IMR-90 (cell line): Measurements from ENCODE around the gene TSSK2. TPM values are rescaled to one million over a fixed set of nuclear protein-coding genes. Genes with fewer than 3 reads are reported as not detected.

Source experiments
- ATAC-seq: fragments of 200-7000 bp; cut with Tn5 transposase; 2 replicates; pipeline ENCODE4 v1.9.1; 2020; ENCODE audit warnings: low read depth, mild to moderate bottlenecking, moderate library complexity
- BruUV-seq: library from RNA; stranded (reverse); fragments of 400-500 nt; replicated peaks from 2 replicates; lab custom pipeline; 2021; lab: Mats Ljungman, UMichigan
- CTCF ChIA-PET: fragments of 300-600 bp; formaldehyde crosslinking; extraction: SDS; loops from one replicate; lab custom pipeline; 2021; ENCODE audit warnings: antibody characterized with exemption; lab: Yijun Ruan, JAX
- POLR2A ChIA-PET: fragments of 300-600 bp; sonication (Branson Sonifier 250); formaldehyde crosslinking; loops from one replicate; lab custom pipeline; 2022; ENCODE audit warnings: antibody characterized with exemption; ENCODE audit not compliant: unreplicated experiment; lab: Charles Lee
- DNase-seq: peaks from one replicate; pipeline ENCODE4 v3.0.0; 2013
- H2AFZ ChIP-seq: replicated peaks from 2 replicates; pipeline ENCODE3; 2013; ENCODE audit warnings: low read length, mild to moderate bottlenecking; ENCODE audit not compliant: poor library complexity
- H2AK5ac ChIP-seq: 2 replicates; pipeline ENCODE4 v1.6.1; 2013; ENCODE audit warnings: low read depth, low read length, inconsistent platforms
- H2AK9ac ChIP-seq: replicated peaks from 2 replicates; pipeline ENCODE3; 2013; ENCODE audit warnings: mild to moderate bottlenecking, low read depth, low read length, moderate library complexity; ENCODE audit not compliant: poor library complexity
- H2BK120ac ChIP-seq: 2 replicates; pipeline ENCODE4 v1.6.1; 2013; ENCODE audit warnings: low read depth, low read length, inconsistent platforms
- H2BK15ac ChIP-seq: 3 replicates; pipeline ENCODE4 v1.6.1; 2013; ENCODE audit warnings: low read depth, low read length, inconsistent platforms
- H2BK20ac ChIP-seq: 2 replicates; pipeline ENCODE4 v1.6.1; 2013; ENCODE audit warnings: low read depth, mild to moderate bottlenecking, inconsistent platforms, low read length, moderate library complexity
- H2BK5ac ChIP-seq: 2 replicates; pipeline ENCODE4 v1.6.1; 2013; ENCODE audit warnings: mild to moderate bottlenecking, low read depth, low read length, inconsistent platforms; ENCODE audit not compliant: poor library complexity, severe bottlenecking
- H3K14ac ChIP-seq: replicated peaks from 2 replicates; pipeline ENCODE4 v1.6.1; 2013; ENCODE audit warnings: low read depth, low read length, inconsistent platforms
- H3K18ac ChIP-seq: 2 replicates; pipeline ENCODE4 v1.6.1; 2013; ENCODE audit warnings: low read depth, low read length, control low read depth
- H3K23ac ChIP-seq: 2 replicates; pipeline ENCODE4 v1.6.1; 2013; ENCODE audit warnings: low read depth, low read length, inconsistent platforms
- H3K27ac ChIP-seq: 2 replicates; pipeline ENCODE4 v1.5.1; 2013; ENCODE audit warnings: mild to moderate bottlenecking, control low read depth, low read length; ENCODE audit not compliant: insufficient read depth
- H3K27me3 ChIP-seq: 2 replicates; pipeline ENCODE4 v1.6.1; 2013; ENCODE audit warnings: low read length; ENCODE audit not compliant: control insufficient read depth, insufficient read depth
- H3K36me3 ChIP-seq: 2 replicates; pipeline ENCODE4 v1.6.1; 2013; ENCODE audit warnings: low read length, mixed read lengths; ENCODE audit not compliant: control insufficient read depth, insufficient read depth
- H3K4ac ChIP-seq: 2 replicates; pipeline ENCODE4 v1.6.1; 2013; ENCODE audit warnings: low read depth, low read length, inconsistent platforms
- H3K4me1 ChIP-seq: 2 replicates; pipeline ENCODE4 v1.6.1; 2013; ENCODE audit warnings: low read length, mixed read lengths; ENCODE audit not compliant: control insufficient read depth, insufficient read depth
- H3K4me2 ChIP-seq: 2 replicates; pipeline ENCODE4 v1.6.1; 2013; ENCODE audit warnings: low read depth, mild to moderate bottlenecking, control low read depth, low read length, moderate library complexity
- H3K4me3 ChIP-seq: 2 replicates; pipeline ENCODE4 v1.5.1; 2013; ENCODE audit warnings: low read depth, mild to moderate bottlenecking, control low read depth, low read length, moderate library complexity; ENCODE audit not compliant: insufficient read depth
- H3K56ac ChIP-seq: 2 replicates; pipeline ENCODE4 v1.6.1; 2013; ENCODE audit warnings: low read length, inconsistent platforms; ENCODE audit not compliant: insufficient read depth; ENCODE audit errors: extremely low read depth
- H3K79me1 ChIP-seq, 2 experiments: 2 replicates each; pipeline ENCODE4 v1.6.1; 2013; ENCODE audit warnings: low read length in 2 of 2, inconsistent platforms in 1 of 2, low read depth in 1 of 2
- H3K9ac ChIP-seq: 2 replicates; pipeline ENCODE4 v1.6.1; 2013; ENCODE audit warnings: low read depth, low read length, control low read depth
- H3K9me1 ChIP-seq: 2 replicates; pipeline ENCODE4 v1.6.1; 2013; ENCODE audit warnings: low read length, inconsistent platforms; ENCODE audit not compliant: insufficient read depth
- H3K9me3 ChIP-seq: 2 replicates; pipeline ENCODE4 v1.6.1; 2013; ENCODE audit warnings: low read length; ENCODE audit not compliant: control insufficient read depth, insufficient read depth
- H4K20me1 ChIP-seq: 2 replicates; pipeline ENCODE4 v1.6.1; 2013; ENCODE audit warnings: low read length, inconsistent platforms; ENCODE audit not compliant: insufficient read depth
- H4K5ac ChIP-seq: 2 replicates; pipeline ENCODE4 v1.6.1; 2013; ENCODE audit warnings: mild to moderate bottlenecking, low read depth, low read length, control low read depth
- H4K8ac ChIP-seq, 2 experiments: 2 replicates each; pipeline ENCODE4 v1.6.1; 2013; ENCODE audit warnings: low read depth in 2 of 2, low read length in 2 of 2, control low read depth in 1 of 2, inconsistent platforms in 1 of 2
- H4K91ac ChIP-seq: 2 replicates; pipeline ENCODE4 v1.6.1; 2013; ENCODE audit warnings: low read depth, low read length, inconsistent platforms; ENCODE audit not compliant: insufficient read depth
- CEBPB ChIP-seq: IDR thresholded peaks from 2 replicates; pipeline ENCODE4 v1.6.1; 2012; ENCODE audit warnings: low read depth, low read length, improper control_type of control experiment
- CTCF ChIP-seq: conservative IDR thresholded peaks from 2 replicates; pipeline ENCODE4 v1.5.1; 2012; ENCODE audit warnings: mild to moderate bottlenecking, low read depth, low read length, improper control_type of control experiment
- FOS ChIP-seq: fragments of 150-350 bp; IDR thresholded peaks from 2 replicates; pipeline ENCODE4 v1.6.1; 2016; ENCODE audit warnings: low read depth, low read length
- MAFK ChIP-seq: IDR thresholded peaks from 2 replicates; pipeline ENCODE4 v1.6.1; 2012; ENCODE audit warnings: low read depth, low read length, improper control_type of control experiment
- MXI1 ChIP-seq: IDR thresholded peaks from 2 replicates; pipeline ENCODE4 v1.6.1; 2012; ENCODE audit warnings: low read depth, mild to moderate bottlenecking, low read length, moderate library complexity, borderline replicate concordance
- NFE2L2 ChIP-seq: fragments of 150-350 bp; IDR thresholded peaks from 2 replicates; pipeline ENCODE4 v1.6.1; 2016; ENCODE audit warnings: low read depth, mild to moderate bottlenecking, low read length
- RAD21 ChIP-seq: IDR thresholded peaks from 2 replicates; pipeline ENCODE4 v1.6.1; 2012; ENCODE audit warnings: low read length, improper control_type of control experiment
- RCOR1 ChIP-seq: IDR thresholded peaks from 2 replicates; pipeline ENCODE4 v1.6.1; 2012; ENCODE audit warnings: mild to moderate bottlenecking, low read length, improper control_type of control experiment; ENCODE audit not compliant: insufficient replicate concordance
- SMC3 ChIP-seq: fragments of 150-350 bp; IDR thresholded peaks from 2 replicates; pipeline ENCODE4 v1.6.1; 2016; ENCODE audit warnings: low read depth, mild to moderate bottlenecking, antibody characterized with exemption, low read length, moderate library complexity
- USF2 ChIP-seq: fragments of 150-350 bp; IDR thresholded peaks from 2 replicates; pipeline ENCODE4 v1.6.1; 2017; ENCODE audit warnings: mild to moderate bottlenecking, antibody characterized with exemption, low read length, low read depth
- WGBS, 2 experiments: methylation state at CpG; one replicate each; pipeline versions ENCODE4 v1.1.5 to v1.1.7; 2013; ENCODE audit warnings: missing lambda C conversion rate in 2 of 2; ENCODE audit not compliant: insufficient read length in 1 of 2; ENCODE audit errors: extremely low coverage in 2 of 2; 5-methylcytosine and 5-hydroxymethylcytosine counted together
- dilution Hi-C: fragments of 300-500 bp; cut with HindIII; formaldehyde crosslinking; loops from one replicate; pipeline ENCODE4 v1.14.3; 2018; ENCODE audit warnings: low sequenced_read_pairs; ENCODE audit not compliant: unreplicated experiment
- in situ Hi-C: fragments of 300-500 bp; cut with MboI; formaldehyde crosslinking; loops from 3 replicates; pipeline ENCODE4 v1.14.3; 2019; ENCODE audit warnings: low sequenced_read_pairs, inconsistent platforms, mixed read lengths
- intact Hi-C: fragments of 100-400 bp; cut with micrococcal nuclease; formaldehyde crosslinking; loops from 2 replicates; pipeline ENCODE4 v1.10.0; 2022
- polyA plus RNA-seq, 3 experiments: library from polyadenylated mRNA; depleted of rRNA; stranded (reverse); fragments of >200 nt; gene quantifications; 2 replicates each; pipeline ENCODE4 v1.2.3, GENCODE V29; 2012; ENCODE audit warnings: low replicate concordance in 1 of 3
- total RNA-seq: library from RNA; depleted of rRNA; stranded (reverse); fragments of >200 nt; gene quantifications from 2 replicates; pipeline ENCODE4 v1.2.3, GENCODE V29; 2012

The TSSK2 gene
- total and polyA plus RNA-seq, 2 of the 4 experiments (the other 2 are of a cell fraction) = not detected

DNA sequence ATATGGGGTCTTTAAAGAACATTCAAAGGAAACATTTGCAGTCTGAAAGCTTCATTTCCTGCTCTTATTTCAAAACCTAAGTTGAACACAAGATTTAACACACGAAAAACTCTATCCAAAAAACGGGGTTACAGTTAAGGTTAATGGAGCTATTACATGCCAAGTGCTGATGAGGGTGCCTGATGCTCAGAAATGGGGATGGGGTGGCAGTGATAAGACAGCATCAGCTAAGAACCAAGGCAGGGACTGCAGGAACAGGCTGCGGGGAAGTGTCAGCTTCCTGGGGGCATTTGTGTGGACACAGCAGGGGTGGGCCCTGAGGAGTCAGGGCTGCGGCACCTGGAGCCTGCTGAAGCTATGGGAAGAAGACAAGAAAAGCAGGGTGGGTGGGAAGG is 21.0 kb upstream of the TSSK2 start:
- dilution Hi-C loops (no loop called here), in situ Hi-C loops (no loop called here), intact Hi-C loops (no loop called here)
- peak overlapping the region; percentile 53 for H2AFZ ChIP-seq
- ATAC-seq (no peak), DNase-seq (no peak)
- no peak overlapping the region for H3K14ac ChIP-seq
- ChIA-PET POLR2A (no interaction called here), CTCF (no interaction called here)
- H2AK5ac ChIP-seq = no peak overlapping the region
- H3K4me1 ChIP-seq = peaks cover 16% of the 10 kb centered on the region
- H4K91ac ChIP-seq = no peak overlapping the region
- H2BK5ac ChIP-seq = no peak overlapping the region
- peaks cover 85% of the 10 kb centered on the region for H4K20me1 ChIP-seq
- H3K9ac ChIP-seq = no peak overlapping the region
- no TSS peak for BruUV-seq
- no peak overlapping the region for H3K56ac ChIP-seq
- H3K27me3 ChIP-seq = no peaks in the 10 kb centered on the region
- H2BK15ac ChIP-seq = no peak overlapping the region
- no peaks in the 10 kb centered on the region for H3K9me3 ChIP-seq
- TF ChIP-seq MXI1 (no peak), NFE2L2 (no peak), FOS (no peak), MAFK (no peak), CTCF (no peak), RAD21 (no peak), USF2 (no peak), CEBPB (no peak), SMC3 (no peak), RCOR1 (no peak)
- H3K23ac ChIP-seq = no peak overlapping the region
- no peaks in the 10 kb centered on the region for H3K36me3 ChIP-seq
- no peak overlapping the region for H4K8ac ChIP-seq
- peaks cover 34% of the 10 kb centered on the region for H3K9me1 ChIP-seq
- H3K27ac ChIP-seq = no peak overlapping the region
- no peak overlapping the region for H2AK9ac ChIP-seq
- H3K4ac ChIP-seq = no peak overlapping the region
- H4K5ac ChIP-seq = no peak overlapping the region
- H3K4me2 ChIP-seq = no peak overlapping the region
- no peak overlapping the region for H2BK20ac ChIP-seq
- no peak overlapping the region for H3K18ac ChIP-seq
- no peak overlapping the region for H2BK120ac ChIP-seq
- H3K79me1 ChIP-seq = peaks cover 21 to 81% of the 10 kb centered on the region in 2 experiments
- no peak overlapping the region for H3K4me3 ChIP-seq
- WGBS, 2 experiments = 20% methylated on average over 1 of the region's 4 CpGs; no CpG with 5 or more reads in 1 of the 2 experiments
